NCI-H446 treated with DMSO at 0.1 percent for 48 hours (cell line): ENCODE measurements around the gene ELAVL3.

Experiments used
- DNase-seq: peaks from one replicate; lab custom pipeline; 2025; lab: John Stamatoyannopoulos, UW

The ELAVL3 gene

DNA sequence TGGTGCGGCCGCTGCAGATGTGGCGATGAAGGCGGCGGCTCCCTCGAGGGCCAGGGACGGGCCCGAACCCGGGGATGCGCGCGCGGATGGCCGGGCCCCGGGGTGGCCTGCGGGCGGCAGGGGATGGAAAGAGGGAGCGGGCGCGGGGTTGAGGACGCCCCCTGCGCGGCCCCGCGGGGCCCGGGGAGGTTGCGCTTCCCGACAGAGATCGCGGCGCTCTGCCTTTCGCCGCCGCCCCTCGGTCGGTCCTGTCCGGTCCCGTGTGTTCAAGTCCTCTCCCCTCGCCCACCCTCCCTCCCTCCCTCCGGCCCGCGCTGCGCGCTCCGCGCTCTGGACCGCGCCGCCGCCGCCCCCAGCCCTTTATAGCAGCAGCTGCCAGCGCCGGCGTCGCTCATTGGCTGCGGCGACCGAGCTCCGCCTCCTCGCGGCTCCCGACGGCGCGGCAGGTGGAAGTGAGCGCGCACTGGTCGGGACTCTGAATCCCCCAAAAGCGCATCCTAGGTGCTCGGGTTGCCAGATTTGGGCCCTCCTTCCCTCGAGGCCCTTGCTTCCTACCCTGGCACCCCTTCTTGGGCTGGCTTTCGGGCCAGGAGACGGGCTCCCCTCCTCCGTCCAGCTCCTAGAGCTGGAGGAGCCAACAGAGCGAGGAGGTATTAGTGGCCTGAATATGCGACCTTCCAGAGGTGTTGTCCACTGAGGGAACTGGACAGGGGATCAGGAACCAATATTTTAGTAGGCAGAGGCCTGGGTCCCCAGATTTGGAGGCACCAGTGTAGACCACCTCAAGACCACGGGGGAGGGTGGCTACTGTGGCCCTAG lies at the start of gene ELAVL3:
Gene ELAVL3 (minus strand): TSS at position 332 of the 819 bp plus-strand sequence. CDS start 438 bp downstream, outside the sequence.
- peak; percentile 35 for DNase-seq

DNA sequence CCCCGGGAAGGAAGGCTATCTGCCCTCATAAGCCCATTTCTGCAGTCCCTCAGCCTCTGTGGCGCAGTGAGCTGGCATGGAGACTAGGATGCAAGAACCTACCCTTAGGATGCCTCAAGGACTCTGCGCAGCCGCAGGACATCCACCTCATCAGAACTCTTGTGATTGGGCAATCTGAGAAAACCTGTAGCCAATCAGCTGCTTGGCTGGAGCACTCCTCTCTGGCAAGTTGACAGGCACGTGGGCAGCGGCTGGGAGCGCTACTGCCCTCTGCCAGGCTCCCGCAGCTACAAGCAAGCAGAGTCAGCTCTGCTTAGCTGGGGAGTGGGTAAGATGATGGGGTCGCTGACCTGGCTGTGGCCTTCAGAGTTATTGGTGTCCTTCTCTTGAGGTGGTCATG lies 49.6 kb upstream of the ELAVL3 start:
- DNase-seq, result peak; percentile 82

GRCh38 chr19:11528551-11529341 lies 47.9 kb upstream of the ELAVL3 start, which contains the start of gene ECSIT:
Gene ECSIT (minus strand): TSS chr19:11529134. CDS start chr19:11519170, 9,964 bp downstream.
- peak; percentile 98 for DNase-seq

GRCh38 chr19:11519138-11519537 lies 38.3 kb upstream of the ELAVL3 start:
- DNase-seq, result no peak

- no peak for DNase-seq
These were observed 33.1 kb upstream of the ELAVL3 start for GRCh38 chr19:11513946-11514345.

GRCh38 chr19:11510444-11510843 lies 29.6 kb upstream of the ELAVL3 start:
- DNase-seq, result no peak

GRCh38 chr19:11507370-11508078 lies 26.7 kb upstream of the ELAVL3 start:
- DNase-seq, result no peak

DNA sequence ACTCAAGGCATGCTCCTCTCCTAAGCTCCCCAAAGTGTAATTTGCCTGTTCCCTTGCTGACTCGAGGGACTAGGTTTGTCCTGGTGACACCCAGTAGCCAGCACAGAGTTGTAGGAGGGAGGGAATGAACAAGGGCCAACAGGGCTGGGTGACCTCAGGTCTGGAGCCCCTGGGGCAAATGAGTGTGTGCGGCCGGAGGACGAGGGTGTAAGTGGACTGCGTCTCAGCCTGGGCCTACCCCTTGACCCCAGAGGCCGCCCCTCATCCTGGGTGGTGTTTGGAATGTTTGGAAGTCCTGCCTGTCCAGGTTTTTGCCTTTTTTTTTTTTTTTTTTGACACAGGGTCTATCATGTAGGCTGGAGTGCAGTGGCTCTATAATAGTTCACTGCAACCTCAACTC lies 26.1 kb upstream of the ELAVL3 start:
- DNase-seq, result no peak

GRCh38 chr19:11506101-11506555 lies 25.3 kb upstream of the ELAVL3 start:
- no peak for DNase-seq

DNA sequence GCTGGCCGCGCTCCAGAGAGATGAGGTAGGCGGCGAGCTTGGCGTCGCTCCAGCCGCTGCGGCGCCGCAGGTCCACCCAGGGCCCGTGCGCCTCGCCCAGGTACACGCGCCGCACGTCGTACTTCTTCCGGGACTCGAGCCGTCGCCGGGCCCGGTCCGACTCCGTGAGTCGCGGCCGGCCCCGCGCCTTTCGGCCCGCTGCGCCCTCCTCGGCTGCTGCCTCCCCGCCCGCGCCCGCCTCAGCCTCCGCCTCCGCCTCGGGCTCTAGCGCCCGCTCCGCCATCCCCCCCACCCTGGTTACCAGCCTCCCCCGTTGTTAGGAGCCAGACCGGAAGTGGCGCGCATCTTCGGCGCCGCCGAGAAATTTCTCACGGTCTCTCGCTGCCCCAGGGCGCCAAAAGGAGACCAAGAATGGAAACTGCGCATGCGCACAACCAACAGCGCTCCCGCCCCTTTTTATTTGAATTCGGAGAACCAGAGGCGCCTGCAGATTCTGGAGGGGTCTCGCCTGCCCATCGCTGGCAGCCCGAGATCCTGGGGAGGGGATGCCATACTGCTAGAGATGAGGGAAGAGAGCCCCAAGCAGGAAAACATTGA lies 24.8 kb upstream of the ELAVL3 start, which contains the start of gene ZNF653:
Gene ZNF653 (minus strand): TSS at position 336 of the 597 bp plus-strand sequence. CDS start 53 bp downstream, at position 283.
- peak; percentile 91 for DNase-seq

DNA sequence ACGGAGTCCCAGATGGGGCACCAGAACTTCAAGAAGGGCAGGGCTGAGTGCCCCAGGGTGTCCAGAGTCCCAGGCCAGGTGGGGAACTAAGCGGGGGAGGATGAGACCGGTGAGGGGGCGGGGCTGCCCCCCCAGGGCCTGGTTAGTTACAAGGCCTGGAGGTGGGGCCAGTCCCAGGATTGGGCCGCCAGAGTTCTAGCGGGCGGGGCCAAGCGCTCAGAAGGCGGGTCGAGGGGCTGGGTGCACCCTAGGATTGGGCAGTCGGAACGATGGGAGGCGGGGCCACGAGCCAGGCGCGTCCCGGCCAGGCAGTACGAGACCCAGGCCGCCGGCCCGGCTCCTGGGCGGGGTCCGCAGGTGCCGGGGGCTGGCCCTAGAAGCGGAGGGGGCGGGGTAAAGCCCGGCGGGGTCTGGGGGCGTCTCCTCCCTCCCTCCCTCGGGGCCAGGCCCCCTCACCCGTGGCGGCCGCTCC lies 24.2 kb upstream of the ELAVL3 start:
- peak; percentile 96 for DNase-seq

GRCh38 chr19:11504502-11505031 lies 23.7 kb upstream of the ELAVL3 start:
- no peak for DNase-seq

GRCh38 chr19:11499890-11500420 lies 19.1 kb upstream of the ELAVL3 start:
- no peak for DNase-seq

GRCh38 chr19:11499220-11499726 lies 18.4 kb upstream of the ELAVL3 start:
- no peak for DNase-seq

GRCh38 chr19:11496391-11497163 lies 15.7 kb upstream of the ELAVL3 start:
- DNase-seq, result peak; percentile 30

DNA sequence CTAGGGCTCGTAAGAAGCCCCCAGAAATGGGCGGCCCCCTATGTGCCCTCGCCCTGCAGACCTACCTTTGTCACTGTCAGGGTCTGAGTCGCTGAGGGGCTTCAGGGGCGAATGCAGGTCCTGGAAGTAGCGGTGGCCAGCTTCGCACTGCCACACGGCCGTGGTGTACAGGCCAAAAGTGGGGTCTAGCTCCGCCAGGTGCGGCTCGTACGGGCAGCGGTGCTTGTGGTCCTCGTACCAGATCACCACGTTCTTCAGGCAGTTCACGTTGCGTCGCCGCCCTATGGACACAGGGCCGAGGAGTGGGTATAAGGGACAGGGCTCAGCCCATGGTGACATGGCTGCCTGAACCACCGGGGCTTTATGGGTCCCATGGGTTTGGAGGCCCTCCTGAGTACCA lies 15.0 kb upstream of the ELAVL3 start:
- no peak for DNase-seq

DNA sequence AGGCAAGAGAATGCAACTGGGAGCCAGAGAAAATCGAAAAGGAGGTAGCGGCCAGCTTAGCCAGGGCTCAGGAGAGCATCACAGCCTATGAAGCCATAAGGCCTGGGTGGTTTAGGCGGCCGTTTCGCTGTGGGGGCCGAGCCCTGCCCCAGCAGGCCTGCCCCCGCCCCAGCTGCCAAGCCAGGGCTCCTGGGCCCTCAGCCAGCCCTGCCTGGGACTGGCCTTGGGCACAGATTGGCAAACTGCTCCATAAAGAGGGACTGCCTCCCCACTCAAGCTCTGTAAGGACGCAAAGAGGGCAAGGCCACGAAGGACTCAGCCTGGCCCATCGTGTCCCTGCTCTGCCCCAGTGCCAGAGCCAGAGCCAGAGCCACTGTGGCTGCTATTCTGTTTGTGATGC lies 14.6 kb upstream of the ELAVL3 start:
- DNase-seq, result no peak

DNA sequence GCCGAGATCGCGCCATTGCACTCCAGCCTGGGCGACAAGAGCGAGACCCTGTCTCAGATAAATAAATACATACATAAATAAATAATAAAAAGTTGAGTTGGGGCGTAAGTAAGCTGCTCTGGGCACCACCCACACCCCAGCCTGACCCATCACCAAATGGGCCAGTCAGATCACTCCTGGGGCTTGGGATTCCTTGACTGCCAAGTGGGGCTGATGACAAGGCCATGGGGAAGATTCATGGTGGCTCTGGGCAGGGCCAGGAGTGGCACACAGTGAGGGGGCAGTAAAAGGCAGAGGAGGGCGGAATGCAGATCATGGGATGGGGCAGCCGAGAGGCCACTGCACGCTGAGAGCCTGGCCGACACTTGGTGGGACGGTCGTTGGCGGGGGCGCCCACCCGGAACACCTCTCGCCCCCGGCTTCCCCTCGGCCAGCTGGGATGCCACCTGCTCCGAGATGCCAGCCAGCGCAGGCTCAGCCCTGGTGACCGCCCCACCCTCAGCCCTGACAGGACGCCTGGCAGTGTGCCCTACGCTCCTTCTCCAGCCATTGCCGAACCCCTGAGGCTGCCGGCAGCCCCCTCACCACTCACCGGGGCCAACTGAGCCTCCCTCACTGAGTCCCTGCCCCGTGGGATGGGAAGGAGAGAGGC lies 13.9 kb upstream of the ELAVL3 start:
- no peak for DNase-seq

- no peak for DNase-seq
These were observed 8.5 kb upstream of the ELAVL3 start for GRCh38 chr19:11489378-11489777.
